ENCODE data around the gene CNPY4.

Gene CNPY4

DNA sequence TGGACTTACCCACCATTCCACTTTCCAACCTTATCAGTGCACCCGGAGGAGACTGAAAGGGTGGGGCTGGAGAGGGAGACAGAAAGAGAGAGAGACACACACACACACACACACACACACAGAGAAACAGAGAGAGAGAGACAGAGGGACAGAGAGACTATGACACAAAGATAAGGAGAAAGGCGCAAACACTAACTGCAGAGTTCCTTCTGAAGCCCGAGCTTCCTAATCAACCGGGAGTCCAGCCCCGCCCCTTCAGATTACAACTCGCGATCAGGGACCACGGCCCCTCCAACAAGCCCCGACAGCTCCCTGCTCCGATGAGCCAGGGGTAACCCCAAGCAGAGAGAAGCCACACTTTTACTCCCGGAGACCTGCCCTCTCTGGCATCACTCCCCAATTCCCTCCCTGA, 48.5 kb downstream of the CNPY4 start:
- no peak for DNase-seq

DNA sequence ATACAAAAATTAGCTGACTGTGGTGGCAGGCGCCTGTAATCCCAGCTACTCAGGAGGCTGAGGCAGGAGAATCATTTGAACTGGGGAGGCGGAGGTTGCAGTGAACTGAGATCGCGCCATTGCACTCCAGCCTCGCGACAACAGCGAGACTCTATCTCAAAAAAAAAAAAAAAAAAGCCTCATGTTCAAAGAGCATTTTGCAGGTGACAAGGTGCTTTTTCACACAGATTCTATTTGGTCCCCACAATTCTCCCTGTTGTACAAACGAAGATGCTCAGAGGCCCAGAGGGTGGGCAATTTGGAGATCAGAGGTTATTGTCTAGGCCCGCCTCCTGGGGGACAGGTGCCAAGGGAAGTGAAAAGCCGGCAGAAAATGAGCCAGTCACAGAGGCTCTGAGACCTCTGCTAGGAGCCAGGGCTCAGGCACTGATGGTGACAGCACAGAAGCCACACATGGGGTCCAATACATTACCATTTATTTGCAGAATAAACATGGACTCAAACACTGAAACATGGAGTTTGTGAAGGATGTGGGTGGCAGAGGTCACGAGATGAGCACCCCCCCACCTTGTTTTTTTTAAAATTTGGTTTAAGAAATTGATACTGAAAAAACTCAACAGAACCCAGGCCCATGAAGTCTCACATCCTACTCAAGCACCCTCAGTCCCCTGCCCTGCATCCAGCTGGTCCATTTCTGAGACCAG, 49.9 kb downstream of the CNPY4 start:
- no peak for DNase-seq

DNA sequence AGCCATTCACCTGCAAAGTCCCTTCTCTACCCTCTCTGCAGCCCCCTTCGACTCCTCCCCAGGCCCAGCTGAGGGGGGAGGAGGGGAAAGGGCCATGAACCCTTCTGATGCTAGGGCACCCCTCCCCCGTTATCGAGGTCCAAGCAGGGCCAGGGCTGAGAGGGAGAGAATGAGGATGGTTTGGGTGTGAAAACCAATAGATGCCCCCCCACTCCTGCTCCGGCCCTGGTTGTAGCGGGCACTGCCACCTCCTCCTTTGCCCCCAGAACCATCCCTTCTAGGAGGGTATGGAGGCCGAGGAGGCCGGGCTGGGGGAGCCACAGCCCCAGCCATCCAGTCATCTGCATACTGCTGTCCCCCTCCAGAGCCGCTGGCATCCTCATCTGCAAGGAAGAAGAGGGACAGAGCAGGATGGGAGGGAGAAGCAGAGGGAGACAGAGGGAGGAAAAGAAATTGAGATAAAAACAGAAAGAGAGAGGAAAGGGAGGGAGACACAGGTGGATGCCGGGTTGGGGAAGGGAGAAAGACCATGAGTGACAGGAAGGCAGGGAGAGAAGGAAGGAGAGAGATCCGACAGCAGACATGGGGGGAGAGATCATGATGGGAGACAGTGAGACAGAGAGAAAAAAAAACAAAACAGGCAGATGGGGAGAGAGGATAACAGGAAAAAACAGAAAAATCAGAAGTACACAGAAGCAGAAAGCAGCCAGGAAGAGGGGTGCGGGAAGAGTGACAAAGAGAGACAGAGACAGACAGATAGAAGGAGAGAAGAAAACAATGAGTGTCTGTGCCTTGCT, 50.9 kb downstream of the CNPY4 start:
- no peak for DNase-seq

- DNase-seq: no peak
These were observed 51.8 kb downstream of the CNPY4 start for GRCh38 chr7:100171087-100171681.

- DNase-seq: no peak
These were observed 52.4 kb downstream of the CNPY4 start for GRCh38 chr7:100171840-100172239.

GRCh38 chr7:100173806-100174495, 54.5 kb downstream of the CNPY4 start:
- no peak for DNase-seq

GRCh38 chr7:100174582-100174981, 55.1 kb downstream of the CNPY4 start:
- DNase-seq: no peak
